Hippocampal formation (tissue), 2 donors: ENCODE results near the gene NDC1.
A peak's percentile ranks its signal among the peaks of the same experiment; 100 is the strongest.

Source experiments
- DNase-seq, 2 donors: peaks; one replicate each; lab custom pipeline; 2025; lab: John Stamatoyannopoulos, UW

NDC1 gene

GRCh38 chr1:53732409-53732808 lies 105.7 kb downstream of the NDC1 start:
- no peak for DNase-seq

DNA sequence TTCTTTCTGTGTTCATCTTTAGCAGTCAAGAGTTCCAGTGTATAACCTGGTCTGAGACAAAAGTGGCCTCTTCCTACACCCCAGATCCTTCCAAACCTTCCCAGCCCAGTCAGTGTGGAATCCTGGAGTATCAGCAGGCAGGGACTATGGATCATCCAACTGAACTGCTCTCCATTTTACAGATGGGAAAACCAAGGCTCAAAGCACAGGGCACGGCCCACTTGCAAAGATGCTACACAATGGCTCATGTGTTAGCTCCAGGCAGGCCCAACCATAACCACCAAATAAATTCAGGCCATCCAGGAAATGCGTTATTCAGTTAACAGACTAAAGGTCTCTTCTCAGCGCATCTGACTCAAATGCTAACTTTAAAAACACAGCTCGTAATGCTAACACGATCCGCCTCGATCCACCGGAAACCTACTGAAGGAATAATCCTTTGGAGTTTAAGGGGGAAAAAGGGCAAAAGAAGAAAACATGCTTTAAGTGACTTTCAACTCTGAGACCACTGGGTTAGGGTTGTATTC lies 106.3 kb downstream of the NDC1 start:
- no peak for DNase-seq

GRCh38 chr1:53731043-53731600 lies 107.0 kb downstream of the NDC1 start:
- DNase-seq, result no peak

- no peak for DNase-seq
Observed at GRCh38 chr1:53730224-53730865, 107.8 kb downstream of the NDC1 start.

DNA sequence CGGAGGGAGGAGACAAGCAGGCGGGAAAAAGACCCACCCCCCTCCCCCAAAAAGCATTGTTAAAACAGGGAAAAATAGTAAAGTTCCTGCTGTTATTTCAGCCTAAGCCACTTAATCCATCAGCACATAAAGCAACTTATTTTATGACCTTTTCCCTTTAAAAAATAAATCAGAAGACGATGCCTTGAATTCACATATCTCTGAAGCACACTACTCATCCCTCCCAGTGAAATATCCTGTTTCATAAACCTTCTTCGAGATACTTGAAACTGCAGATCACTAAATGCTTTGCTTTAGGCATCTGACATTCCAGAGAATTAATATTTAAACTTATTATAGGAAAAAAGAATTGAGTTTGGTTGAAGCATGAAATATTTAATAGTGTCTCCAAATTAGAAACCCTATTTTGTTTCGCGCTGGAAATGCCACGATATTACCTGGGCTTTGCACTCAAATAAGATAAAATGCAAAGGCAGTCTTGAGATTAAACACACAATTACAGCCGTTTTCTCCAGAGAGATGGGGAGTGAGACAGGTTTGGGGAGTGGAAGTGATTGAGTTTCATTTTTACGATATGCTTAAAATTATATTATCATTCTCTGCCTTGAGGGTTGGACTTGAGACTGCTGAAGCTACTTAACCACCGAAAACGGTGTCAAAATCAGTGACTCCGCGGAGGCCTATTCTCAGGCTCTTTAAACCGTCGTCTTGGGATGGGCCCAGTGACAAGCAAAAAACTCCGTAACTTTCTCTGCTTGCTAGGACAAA lies 108.5 kb downstream of the NDC1 start:
- DNase-seq, result no peak

GRCh38 chr1:53728702-53729455 lies 109.2 kb downstream of the NDC1 start:
- no peak for DNase-seq

GRCh38 chr1:53728196-53728595 lies 109.9 kb downstream of the NDC1 start:
- DNase-seq, result no peak

- peak in 1 of 2 donors; percentile 1 for DNase-seq
Observed at GRCh38 chr1:53727461-53728092, 110.5 kb downstream of the NDC1 start.

- DNase-seq, result no peak
Observed at GRCh38 chr1:53726009-53726600, 112.0 kb downstream of the NDC1 start.

DNA sequence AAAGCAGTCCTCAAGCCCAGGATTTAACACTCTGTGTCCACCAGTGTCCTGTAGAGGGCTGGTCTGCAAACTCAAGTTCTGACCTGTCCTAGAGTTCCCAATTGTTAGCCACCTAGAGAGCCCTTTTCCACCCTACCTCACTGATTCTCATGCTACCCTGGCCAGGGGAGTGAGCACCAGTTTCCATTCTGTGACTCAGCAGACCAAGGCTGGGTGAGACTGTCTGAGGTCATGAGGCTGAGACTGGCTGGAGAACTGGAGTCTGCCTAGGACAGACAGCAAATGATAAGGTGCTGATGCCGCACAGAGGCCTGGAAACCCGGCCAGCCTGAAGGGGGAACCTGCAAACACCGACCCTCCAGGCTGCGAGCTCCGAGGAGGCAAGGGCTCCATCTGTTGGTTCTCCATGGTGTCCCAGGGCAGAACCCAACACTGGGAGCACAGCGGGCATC lies 112.8 kb downstream of the NDC1 start:
- DNase-seq, result no peak

DNA sequence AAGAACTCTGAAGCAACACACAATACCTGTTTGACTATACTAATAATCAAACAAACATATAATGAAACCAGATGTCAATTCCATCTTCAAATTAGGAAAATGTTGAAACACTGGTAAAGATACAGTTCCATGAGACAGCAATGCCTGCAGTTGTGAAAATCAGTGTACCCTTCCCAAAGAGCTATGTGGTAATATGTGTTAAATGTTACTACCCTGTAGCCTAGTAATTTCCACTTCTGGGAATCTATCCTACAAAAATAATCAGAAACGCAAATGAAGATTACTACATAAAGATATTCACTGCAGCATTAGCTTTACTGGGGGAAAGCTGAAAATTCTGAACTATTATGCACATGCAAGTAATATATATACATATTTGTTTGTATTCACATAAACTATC lies 116.1 kb downstream of the NDC1 start:
- no peak for DNase-seq

GRCh38 chr1:53721088-53721487 lies 117.0 kb downstream of the NDC1 start:
- DNase-seq, result no peak

DNA sequence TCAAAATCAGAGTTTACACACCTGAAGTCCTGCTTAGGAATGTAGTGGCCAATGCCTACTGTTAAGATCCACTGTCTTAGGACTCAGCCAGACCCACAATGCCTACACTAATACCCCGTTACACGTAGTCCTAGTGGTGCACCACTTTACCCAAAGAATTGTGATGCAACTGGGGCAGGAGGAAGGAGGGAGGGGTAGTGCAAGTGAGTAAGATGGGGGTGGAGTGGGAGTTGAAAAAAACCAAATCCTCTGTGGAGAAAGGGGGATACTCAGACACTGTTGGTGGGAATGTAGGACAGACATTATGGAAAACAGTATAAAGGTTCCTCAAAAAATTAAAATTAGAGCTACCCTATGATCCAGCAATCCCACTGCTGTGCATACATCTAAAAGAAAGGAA lies 118.6 kb downstream of the NDC1 start:
- no peak for DNase-seq

- no peak for DNase-seq
Observed at GRCh38 chr1:53718443-53718842, 119.7 kb downstream of the NDC1 start.

GRCh38 chr1:53717025-53717804 lies 120.9 kb downstream of the NDC1 start:
- no peak for DNase-seq

DNA sequence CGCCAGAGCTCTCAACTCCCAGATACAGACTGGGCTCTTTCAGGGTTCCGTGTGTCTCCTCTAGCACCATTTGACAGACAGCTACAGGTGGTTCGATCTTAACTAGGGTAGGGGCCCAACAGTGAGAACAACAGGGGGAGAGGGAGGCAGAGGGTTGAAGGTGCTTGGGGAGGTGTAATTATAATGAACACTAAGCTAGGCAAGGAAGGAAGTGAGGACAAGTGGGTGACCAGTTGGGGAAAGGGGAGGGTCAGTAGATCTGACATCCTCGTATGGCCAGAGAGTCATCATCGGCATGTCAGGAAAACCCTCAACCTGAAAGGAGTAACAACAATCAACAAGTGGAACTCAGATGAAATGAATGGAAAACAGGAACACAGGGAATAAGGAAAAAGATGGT lies 121.9 kb downstream of the NDC1 start:
- DNase-seq, result no peak

DNA sequence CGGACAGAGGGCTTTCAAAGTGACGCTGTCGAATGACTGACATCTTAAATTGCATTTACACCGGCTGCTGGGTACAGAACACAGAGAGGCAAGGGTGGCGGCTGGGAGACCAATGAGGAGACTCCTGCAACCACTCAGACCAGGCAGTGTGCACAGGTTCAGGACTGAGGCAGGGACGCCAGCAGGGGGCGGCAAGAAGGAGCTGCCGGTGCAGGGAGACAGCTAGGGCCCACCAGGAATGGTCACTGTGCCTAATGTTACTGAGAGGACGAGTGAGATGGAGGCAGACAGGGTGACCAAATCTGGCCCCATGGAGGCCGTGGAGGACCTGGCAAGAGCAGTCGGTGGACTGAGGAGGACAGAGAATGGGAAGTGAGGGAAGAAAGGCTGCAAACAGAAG lies 122.6 kb downstream of the NDC1 start:
- DNase-seq, result no peak
